H1 (cell line): ENCODE data around the gene INPP5E. TPM values are rescaled to one million over a fixed set of nuclear protein-coding genes. Genes with fewer than 3 reads are reported as not detected.

Source experiments
- CTCF ChIA-PET: fragments of 300-600 bp; sonication (Branson Sonifier 250); formaldehyde crosslinking; loops from one replicate; lab custom pipeline; 2021; ENCODE audit not compliant: partially characterized antibody; lab: Charles Lee
- POLR2A ChIA-PET: fragments of 300-600 bp; sonication (Branson Sonifier 250); formaldehyde crosslinking; loops from one replicate; lab custom pipeline; 2021; ENCODE audit warnings: inconsistent platforms; ENCODE audit not compliant: partially characterized antibody; lab: Charles Lee
- DNase-seq, 2 experiments: peaks; one replicate each; pipeline versions ENCODE4 v3.0.0 to v3.0.0-alpha.2; 2010 to 2022; ENCODE audit warnings: low spot score in 2 of 2, low read depth in 1 of 2, mixed read lengths in 1 of 2
- FAIRE-seq: peaks from 2 replicates; lab custom pipeline; 2011; peaks lifted over from hg19 to GRCh38; lab: Jason Lieb, UNC
- H2AFZ ChIP-seq: 2 replicates; pipeline ENCODE4 v1.8.1; 2012; ENCODE audit warnings: low read length, inconsistent platforms
- H2AK5ac ChIP-seq: 2 replicates; pipeline ENCODE4 v1.6.1; 2013; ENCODE audit warnings: low read depth, low read length
- H2BK120ac ChIP-seq: replicated peaks from 2 replicates; pipeline ENCODE3; 2013; ENCODE audit warnings: low read depth, low read length, inconsistent platforms
- H2BK12ac ChIP-seq: 2 replicates; pipeline ENCODE4 v1.6.1; 2013; ENCODE audit warnings: low read depth, low read length
- H2BK15ac ChIP-seq: 2 replicates; pipeline ENCODE4 v1.6.1; 2013; ENCODE audit warnings: low read length
- H2BK20ac ChIP-seq: 2 replicates; pipeline ENCODE4 v1.6.1; 2013; ENCODE audit warnings: low read length
- H2BK5ac ChIP-seq: 2 replicates; pipeline ENCODE4 v1.6.1; 2013; ENCODE audit warnings: low read depth, low read length
- H3K14ac ChIP-seq: 2 replicates; pipeline ENCODE4 v1.6.1; 2013; ENCODE audit warnings: inconsistent platforms; ENCODE audit not compliant: insufficient read length
- H3K18ac ChIP-seq: 2 replicates; pipeline ENCODE4 v1.6.1; 2013; ENCODE audit warnings: low read length; ENCODE audit errors: extremely low read depth
- H3K23ac ChIP-seq: 2 replicates; pipeline ENCODE4 v1.6.1; 2013; ENCODE audit warnings: inconsistent platforms; ENCODE audit not compliant: insufficient read length
- H3K23me2 ChIP-seq: 2 replicates; pipeline ENCODE4 v1.6.1; 2013; ENCODE audit warnings: low read depth, low read length
- H3K27ac ChIP-seq: 2 replicates; pipeline ENCODE4 v1.6.1; 2011; ENCODE audit warnings: low read depth, low read length, inconsistent platforms
- H3K27me3 ChIP-seq, 4 experiments: replicated peaks in 1 of 4; 1 replicate in 1 of 4; 2 replicates in 3 of 4; pipeline versions ENCODE4 v1.6.1 to v1.8.1; 2011 to 2013; ENCODE audit warnings: low read length in 3 of 4, mild to moderate bottlenecking in 3 of 4, inconsistent platforms in 2 of 4, mixed read lengths in 2 of 4, moderate library complexity in 1 of 4; ENCODE audit not compliant: control insufficient read depth in 3 of 4, insufficient read depth in 3 of 4; ENCODE audit errors: extremely low read depth in 1 of 4
- H3K36me3 ChIP-seq, 4 experiments: 2 replicates each; pipeline versions ENCODE4 v1.6.1 to v1.8.1; 2011 to 2013; ENCODE audit warnings: mild to moderate bottlenecking in 4 of 4, low read length in 3 of 4, moderate library complexity in 2 of 4, control low read depth in 1 of 4, inconsistent platforms in 1 of 4; ENCODE audit not compliant: insufficient read depth in 4 of 4, control insufficient read depth in 2 of 4
- H3K4ac ChIP-seq: replicated peaks from 2 replicates; pipeline ENCODE3; 2013; ENCODE audit warnings: low read length, low read depth, mixed read lengths, inconsistent platforms; ENCODE audit not compliant: insufficient read length
- H3K4me1 ChIP-seq, 4 experiments: replicated peaks in 1 of 4; 1 replicate in 1 of 4; 2 replicates in 3 of 4; pipeline versions ENCODE4 v1.6.1 to v1.8.1; 2011 to 2013; ENCODE audit warnings: low read length in 3 of 4, inconsistent platforms in 2 of 4, mixed read lengths in 1 of 4; ENCODE audit not compliant: insufficient read depth in 4 of 4, control insufficient read depth in 3 of 4
- H3K4me2 ChIP-seq, 2 experiments: 2 replicates each; pipeline versions ENCODE4 v1.6.1 to v1.8.1; 2011 to 2013; ENCODE audit warnings: low read depth in 2 of 2, low read length in 2 of 2, control low read depth in 1 of 2, inconsistent platforms in 1 of 2, mild to moderate bottlenecking in 1 of 2; ENCODE audit not compliant: insufficient read depth in 1 of 2
- H3K4me3 ChIP-seq, 4 experiments: fragments of 200-600, 300-600 bp in 1 of 4; sonication (generic), shearing (Covaris generic), sonication (Bioruptor Twin) in 1 of 4; 2 replicates each; pipeline versions ENCODE4 v1.5.1 to v1.8.1; 2011 to 2016; ENCODE audit warnings: low read length in 4 of 4, low read depth in 3 of 4, control low read depth in 2 of 4, inconsistent platforms in 2 of 4, mild to moderate bottlenecking in 2 of 4, mixed read lengths in 1 of 4, moderate library complexity in 1 of 4; ENCODE audit not compliant: insufficient read depth in 2 of 4; ENCODE audit errors: extremely low read depth in 1 of 4
- H3K56ac ChIP-seq: replicated peaks from 2 replicates; pipeline ENCODE3; 2013; ENCODE audit warnings: low read depth, mild to moderate bottlenecking, mixed read lengths, low read length, inconsistent platforms; ENCODE audit not compliant: insufficient read length
- H3K79me1 ChIP-seq: 2 replicates; pipeline ENCODE4 v1.6.1; 2013; ENCODE audit warnings: low read depth, low read length, control low read depth
- H3K79me2 ChIP-seq, 2 experiments: 2 replicates each; pipeline versions ENCODE4 v1.6.1 to v1.8.1; 2012 to 2013; ENCODE audit warnings: low read length in 2 of 2, mild to moderate bottlenecking in 2 of 2, inconsistent platforms in 1 of 2; ENCODE audit not compliant: insufficient read depth in 2 of 2, control insufficient read depth in 1 of 2
- H3K9ac ChIP-seq, 4 experiments: replicated peaks in 1 of 4; 1 replicate in 1 of 4; 2 replicates in 3 of 4; pipeline versions ENCODE4 v1.6.1 to v1.8.1; 2011 to 2013; ENCODE audit warnings: low read depth in 3 of 4, low read length in 3 of 4, control low read depth in 2 of 4, mild to moderate bottlenecking in 2 of 4, moderate library complexity in 2 of 4, inconsistent platforms in 1 of 4; ENCODE audit errors: extremely low read depth in 1 of 4
- H3K9me3 ChIP-seq, 2 experiments: 2 replicates each; pipeline versions ENCODE4 v1.6.1 to v1.8.1; 2012 to 2013; ENCODE audit warnings: mild to moderate bottlenecking in 2 of 2, moderate library complexity in 2 of 2, control low read depth in 1 of 2, inconsistent platforms in 1 of 2, low read depth in 1 of 2, low read length in 1 of 2, mixed read lengths in 1 of 2; ENCODE audit not compliant: insufficient read depth in 2 of 2
- H4K20me1 ChIP-seq, 2 experiments: replicated peaks in 1 of 2; 2 replicates each; pipeline versions ENCODE3 to v1.8.1; 2011 to 2013; ENCODE audit warnings: inconsistent platforms in 2 of 2, low read length in 2 of 2, mild to moderate bottlenecking in 1 of 2; ENCODE audit not compliant: insufficient read depth in 2 of 2, control insufficient read depth in 1 of 2
- H4K5ac ChIP-seq: 2 replicates; pipeline ENCODE4 v1.6.1; 2013; ENCODE audit warnings: low read length, low read depth, mixed read lengths, inconsistent platforms; ENCODE audit not compliant: insufficient read length
- H4K8ac ChIP-seq: 2 replicates; pipeline ENCODE4 v1.8.0; 2013; ENCODE audit warnings: mild to moderate bottlenecking, moderate library complexity, low read length, inconsistent platforms; ENCODE audit not compliant: insufficient read depth; ENCODE audit errors: extremely low read depth
- H4K91ac ChIP-seq: replicated peaks from 2 replicates; pipeline ENCODE3; 2013; ENCODE audit warnings: low read length, mixed read lengths, inconsistent platforms; ENCODE audit not compliant: insufficient read length
- ASH2L ChIP-seq: fragments of 200-600, 300-600 bp; sonication (generic); IDR thresholded peaks from one replicate; pipeline ENCODE4 v1.7.1; 2017; ENCODE audit warnings: low read length
- CHD1 ChIP-seq: IDR thresholded peaks from 2 replicates; pipeline ENCODE4 v1.6.1; 2012; ENCODE audit warnings: low read depth, low read length, improper control_type of control experiment
- CREB1 ChIP-seq: IDR thresholded peaks from 2 replicates; pipeline ENCODE4 v1.6.1; 2012; ENCODE audit warnings: inconsistent platforms
- HDAC6 ChIP-seq: IDR thresholded peaks from one replicate; pipeline ENCODE4 v1.7.1; 2012; ENCODE audit warnings: low read depth, mild to moderate bottlenecking, inconsistent platforms, low read length, moderate library complexity
- NANOG ChIP-seq: IDR thresholded peaks from 2 replicates; pipeline ENCODE4 v1.6.1; 2011; ENCODE audit warnings: low read length, low read depth, mild to moderate bottlenecking, inconsistent platforms; ENCODE audit not compliant: insufficient read depth, poor library complexity, severe bottlenecking
- NRF1 ChIP-seq: IDR thresholded peaks from 2 replicates; pipeline ENCODE4 v1.6.1; 2011; ENCODE audit warnings: mild to moderate bottlenecking, low read depth, low read length, improper control_type of control experiment
- POU5F1 ChIP-seq: IDR thresholded peaks from 2 replicates; pipeline ENCODE4 v1.6.1; 2011; ENCODE audit warnings: low read depth, mild to moderate bottlenecking, low read length, moderate library complexity
- RXRA ChIP-seq: IDR thresholded peaks from 2 replicates; pipeline ENCODE4 v1.6.1; 2011; ENCODE audit warnings: low read depth, mild to moderate bottlenecking, low read length, moderate library complexity; ENCODE audit not compliant: insufficient read depth
- SAP30 ChIP-seq: fragments of 300-600 bp; sonication (generic); IDR thresholded peaks from 2 replicates; pipeline ENCODE4 v1.7.1; 2012; ENCODE audit warnings: low read length, moderate library complexity, mild to moderate bottlenecking, inconsistent platforms; ENCODE audit not compliant: insufficient read depth, insufficient replicate concordance
- TAF1 ChIP-seq: IDR thresholded peaks from 2 replicates; pipeline ENCODE4 v1.6.1; 2011; ENCODE audit warnings: mild to moderate bottlenecking, low read depth, low read length
- ZNF274 ChIP-seq: IDR thresholded peaks from 2 replicates; pipeline ENCODE4 v1.7.0; 2012; ENCODE audit warnings: low read length, borderline replicate concordance; ENCODE audit errors: extremely low read depth
- WGBS, 2 experiments: shearing (Covaris generic) in 1 of 2; methylation state at CpG; one replicate each; pipeline versions ENCODE4 v1.1.6 to v1.1.7; 2013 to 2015; ENCODE audit warnings: low lambda C conversion rate in 2 of 2, mixed read lengths in 2 of 2, inconsistent platforms in 1 of 2, low coverage in 1 of 2, missing lambda C conversion rate in 1 of 2; ENCODE audit not compliant: insufficient replicate concordance in 2 of 2, insufficient coverage in 1 of 2, insufficient read length in 1 of 2; ENCODE audit errors: extremely low coverage in 1 of 2, missing lambda C conversion rate in 1 of 2; 5-methylcytosine and 5-hydroxymethylcytosine counted together
- polyA plus RNA-seq, 7 experiments: library from polyadenylated mRNA; depleted of rRNA in 3 of 7; stranded (reverse) in 5 of 7; unstranded in 2 of 7; fragments of >200 nt in 5 of 7; fragments of 200-250 nt in 2 of 7; gene quantifications; 1 replicate in 5 of 7; 2 replicates in 1 of 7; 4 replicates in 1 of 7; pipeline versions ENCODE4 v1.2.1 to v1.2.3, GENCODE V29; 2011 to 2013; ENCODE audit warnings: missing spikeins in 2 of 7, mixed read lengths in 2 of 7
- total RNA-seq: library from RNA; stranded (reverse); fragmentation: NEBNext Ultra II Directional; extraction: Animal tissue kit (Norgen Biotek cat#: 25700); gene quantifications from 2 replicates; pipeline ENCODE4 v1.2.1, GENCODE V29; 2021
- TF ChIP-seq, protein P1 (sequence below): IDR thresholded peaks from 2 replicates; pipeline ENCODE4 v1.6.1; 2012; ENCODE audit warnings: inconsistent platforms

INPP5E gene
- total and polyA plus RNA-seq, 2 of the 8 experiments (the other 6 are each of a cell fraction or from before 2014, with no cell fraction given), result 8.7 to 11.3 TPM

DNA sequence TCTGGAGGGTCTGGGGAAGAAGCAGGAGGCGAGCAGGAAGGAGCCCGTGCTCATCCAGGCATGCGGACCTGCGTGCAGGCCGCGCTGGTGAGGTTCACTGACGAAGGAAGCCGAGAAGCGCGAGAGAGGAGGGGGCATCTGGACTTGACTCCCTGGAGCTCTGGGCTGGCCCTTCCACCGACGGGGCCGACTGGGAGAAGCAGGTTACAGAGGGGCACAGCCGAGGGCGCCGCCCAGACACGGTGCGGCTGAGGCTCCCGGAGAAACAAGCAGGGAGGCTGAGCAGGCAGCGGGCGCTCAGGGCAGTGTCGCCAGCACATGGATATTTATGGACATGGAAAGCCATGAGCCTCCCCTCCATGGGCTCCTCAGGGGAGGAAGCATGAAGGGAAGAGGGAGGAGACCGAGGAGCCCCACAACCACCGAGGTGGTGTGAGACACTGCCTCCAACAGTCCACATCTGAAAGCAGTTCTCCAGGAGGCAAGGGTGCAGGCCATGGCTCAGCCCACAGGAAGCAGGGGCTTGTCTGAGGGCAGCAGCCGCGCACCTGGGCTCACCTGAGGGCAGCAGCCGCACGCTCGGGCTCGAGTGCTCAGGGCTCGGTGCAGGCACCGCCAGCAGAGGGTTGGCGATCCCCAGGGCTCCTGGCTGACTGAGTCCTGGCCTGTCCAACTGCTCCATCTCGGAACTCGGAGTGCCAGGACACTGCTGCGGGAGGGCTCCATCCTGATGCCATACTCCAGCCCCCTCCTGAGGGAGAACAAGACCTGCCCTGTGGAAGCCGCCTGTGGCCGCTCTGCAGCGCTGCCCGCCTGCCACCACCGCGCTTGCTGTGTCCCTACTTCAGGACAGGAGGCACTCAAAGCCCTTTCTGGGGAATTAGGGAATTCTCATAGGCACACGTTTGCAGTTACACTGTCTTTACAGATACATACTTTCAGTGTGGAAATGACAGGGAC, 15.7 kb upstream of the INPP5E start:
- peaks cover 6 to 22% of the 10 kb centered on the region in 2 experiments for H4K20me1 ChIP-seq
- H2BK120ac ChIP-seq, result no peak overlapping the region
- TF ChIP-seq POU5F1 (no peak), CREB1 (no peak), ASH2L (no peak), NRF1 (no peak), NANOG (no peak), HDAC6 (no peak), TAF1 (no peak), RXRA (no peak), ZNF274 (no peak), SAP30 (no peak), CHD1 (no peak)
- TF ChIP-seq, protein P1, sequence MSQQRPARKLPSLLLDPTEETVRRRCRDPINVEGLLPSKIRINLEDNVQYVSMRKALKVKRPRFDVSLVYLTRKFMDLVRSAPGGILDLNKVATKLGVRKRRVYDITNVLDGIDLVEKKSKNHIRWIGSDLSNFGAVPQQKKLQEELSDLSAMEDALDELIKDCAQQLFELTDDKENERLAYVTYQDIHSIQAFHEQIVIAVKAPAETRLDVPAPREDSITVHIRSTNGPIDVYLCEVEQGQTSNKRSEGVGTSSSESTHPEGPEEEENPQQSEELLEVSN, result no peak

More for the DNA sequence above, 15.7 kb upstream of the INPP5E start:
- no peak overlapping the region for H3K4ac ChIP-seq
- H3K79me1 ChIP-seq, result no peaks in the 10 kb centered on the region
- H3K18ac ChIP-seq, result no peak overlapping the region
- H4K91ac ChIP-seq, result no peak overlapping the region
- H3K4me3 ChIP-seq, result no peak overlapping the region
- H2AK5ac ChIP-seq, result no peak overlapping the region
- no peak overlapping the region for H2BK12ac ChIP-seq
- H3K4me2 ChIP-seq, result no peak overlapping the region
- peaks cover 29 to 63% (median 62%) of the 10 kb centered on the region in 4 experiments for H3K36me3 ChIP-seq
- H4K5ac ChIP-seq, result no peak overlapping the region
- no peak overlapping the region for H3K9ac ChIP-seq
- H2BK20ac ChIP-seq, result no peak overlapping the region
- no peak overlapping the region; the same call in 1 of the 2 replicates for H4K8ac ChIP-seq
- 91% methylated on average over 43 of the region's 43 CpGs; no CpG with 5 or more reads in 1 of the 2 experiments for WGBS, 2 experiments
- H2BK15ac ChIP-seq, result no peak overlapping the region
- H3K56ac ChIP-seq, result no peak overlapping the region
- H2AFZ ChIP-seq, result no peak overlapping the region
- no peaks in the 10 kb centered on the region for H3K9me3 ChIP-seq
- no peaks in the 10 kb centered on the region for H3K79me2 ChIP-seq
- FAIRE-seq (no peak), DNase-seq (no peak)
- no peaks in the 10 kb centered on the region for H3K27me3 ChIP-seq
- H3K14ac ChIP-seq, result no peak overlapping the region
- no peak overlapping the region for H3K27ac ChIP-seq
- no peak overlapping the region for H3K23ac ChIP-seq
- H3K23me2 ChIP-seq, result no peaks in the 10 kb centered on the region
- H3K4me1 ChIP-seq, result no peaks in the 10 kb centered on the region
- CTCF ChIA-PET, result no interaction called here
- POLR2A ChIA-PET, result interaction anchor here (0.7 to 2.1 kb wide), 4 partner anchors 10 to 14 kb away, joined by 3 to 10 read pairs (median 4); no protein-coding TSS in a partner anchor
- H2BK5ac ChIP-seq, result no peak overlapping the region
